ENCODE data around the gene THPO.

The THPO gene

DNA sequence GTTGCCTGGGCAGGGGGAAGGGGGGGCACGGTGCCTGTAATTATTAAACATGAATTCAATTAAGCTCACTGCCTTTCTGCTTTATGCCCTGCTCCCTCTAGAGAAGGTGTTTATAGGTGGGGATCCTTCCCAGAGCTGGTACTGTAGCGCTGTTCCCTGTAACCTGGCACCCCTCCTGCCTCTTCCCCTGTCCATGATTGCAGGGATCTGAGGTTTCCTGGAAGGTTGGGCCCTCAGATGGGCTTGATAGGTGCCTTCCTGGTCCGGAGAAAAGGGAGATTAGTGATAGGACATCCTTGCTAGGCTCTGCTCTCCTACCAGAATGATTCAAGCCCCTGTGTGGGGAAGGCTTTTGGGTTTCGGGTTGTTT, 42.7 kb downstream of the THPO start:
- FAIRE-seq = no peak
- no peak for TF ChIP-seq POLR2AphosphoS5 (IDR thresholded peaks at IDR 0.05; ENCODE audit: low read depth, low read length)
- TF ChIP-seq TAF1 (IDR thresholded peaks at IDR 0.05; ENCODE audit: borderline replicate concordance, low read depth, low read length) = no peak
- TF ChIP-seq POLR2A (IDR thresholded peaks at IDR 0.05; ENCODE audit: low read depth, low read length) = no peak; the same call in 1 of the 2 replicates
- no peak for DNase-seq (ENCODE audit: insufficient read length)

DNA sequence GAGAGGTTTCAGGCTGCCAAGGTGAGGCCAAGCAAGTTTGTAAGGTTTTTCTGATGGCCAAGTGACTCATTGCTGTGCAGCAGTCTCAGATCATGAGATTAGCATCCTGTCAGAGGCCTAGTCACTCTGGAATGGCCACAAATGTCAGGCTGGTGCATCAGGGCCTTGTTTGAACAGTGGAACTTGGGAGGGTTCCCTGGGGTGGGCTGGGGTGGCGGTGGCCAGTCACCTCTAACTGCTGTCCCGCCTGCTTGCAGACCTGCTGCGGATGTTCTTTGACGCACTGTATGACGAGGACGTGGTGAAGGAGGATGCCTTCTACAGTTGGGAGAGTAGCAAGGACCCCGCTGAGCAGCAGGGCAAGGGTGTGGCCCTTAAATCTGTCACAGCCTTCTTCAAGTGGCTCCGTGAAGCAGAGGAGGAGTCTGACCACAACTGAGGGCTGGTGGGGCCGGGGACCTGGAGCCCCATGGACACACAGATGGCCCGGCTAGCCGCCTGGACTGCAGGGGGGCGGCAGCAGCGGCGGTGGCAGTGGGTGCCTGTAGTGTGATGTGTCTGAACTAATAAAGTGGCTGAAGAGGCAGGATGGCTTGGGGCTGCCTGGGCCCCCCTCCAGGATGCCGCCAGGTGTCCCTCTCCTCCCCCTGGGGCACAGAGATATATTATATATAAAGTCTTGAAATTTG, 43.4 kb downstream of the THPO start:
- DNase-seq (ENCODE audit: insufficient read length) (no peak), FAIRE-seq (no peak)
- no peak for TF ChIP-seq TAF1 (IDR thresholded peaks at IDR 0.05; ENCODE audit: borderline replicate concordance, low read depth, low read length)
- TF ChIP-seq POLR2A (IDR thresholded peaks at IDR 0.05; ENCODE audit: low read depth, low read length) = no peak
- TF ChIP-seq POLR2AphosphoS5 (IDR thresholded peaks at IDR 0.05; ENCODE audit: low read depth, low read length) = peak; percentile 63; the same call in 1 of the 2 replicates

GRCh38 chr3:184333700-184334099, 44.3 kb downstream of the THPO start:
- TF ChIP-seq POLR2AphosphoS5 (IDR thresholded peaks at IDR 0.05; ENCODE audit: low read depth, low read length) (peak; percentile 52), TAF1 (IDR thresholded peaks at IDR 0.05; ENCODE audit: borderline replicate concordance, low read depth, low read length) (no peak), POLR2A (IDR thresholded peaks at IDR 0.05; ENCODE audit: low read depth, low read length) (peak; percentile 59; the same call in 1 of the 2 replicates)
- FAIRE-seq (no peak), DNase-seq (ENCODE audit: insufficient read length) (no peak)

DNA sequence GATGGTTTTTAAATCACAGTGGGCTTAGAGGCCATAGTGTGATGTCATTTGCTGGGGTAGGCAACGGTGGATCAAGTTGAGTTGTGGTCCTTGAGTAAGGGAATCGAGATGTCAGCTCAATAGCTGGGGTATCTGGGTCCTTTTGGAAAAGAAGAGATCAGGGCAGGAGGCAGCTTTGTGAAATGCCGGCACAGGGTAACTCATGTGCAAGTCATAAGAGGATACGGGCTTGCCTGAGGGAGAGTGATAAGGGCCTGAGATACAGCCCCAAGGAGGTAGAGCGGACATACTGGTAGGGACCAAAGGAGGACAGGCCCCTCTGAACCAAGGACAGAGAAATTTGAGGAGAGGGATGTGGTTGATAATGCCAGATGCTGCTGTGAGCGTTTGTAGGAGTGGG, 44.8 kb downstream of the THPO start:
- FAIRE-seq (no peak), DNase-seq (ENCODE audit: insufficient read length) (no peak)
- TF ChIP-seq POLR2A (IDR thresholded peaks at IDR 0.05; ENCODE audit: low read depth, low read length) = peak; percentile 18; the same call in 1 of the 2 replicates
- TF ChIP-seq POLR2AphosphoS5 (IDR thresholded peaks at IDR 0.05; ENCODE audit: low read depth, low read length) = no peak
- TF ChIP-seq TAF1 (IDR thresholded peaks at IDR 0.05; ENCODE audit: borderline replicate concordance, low read depth, low read length) = no peak

DNA sequence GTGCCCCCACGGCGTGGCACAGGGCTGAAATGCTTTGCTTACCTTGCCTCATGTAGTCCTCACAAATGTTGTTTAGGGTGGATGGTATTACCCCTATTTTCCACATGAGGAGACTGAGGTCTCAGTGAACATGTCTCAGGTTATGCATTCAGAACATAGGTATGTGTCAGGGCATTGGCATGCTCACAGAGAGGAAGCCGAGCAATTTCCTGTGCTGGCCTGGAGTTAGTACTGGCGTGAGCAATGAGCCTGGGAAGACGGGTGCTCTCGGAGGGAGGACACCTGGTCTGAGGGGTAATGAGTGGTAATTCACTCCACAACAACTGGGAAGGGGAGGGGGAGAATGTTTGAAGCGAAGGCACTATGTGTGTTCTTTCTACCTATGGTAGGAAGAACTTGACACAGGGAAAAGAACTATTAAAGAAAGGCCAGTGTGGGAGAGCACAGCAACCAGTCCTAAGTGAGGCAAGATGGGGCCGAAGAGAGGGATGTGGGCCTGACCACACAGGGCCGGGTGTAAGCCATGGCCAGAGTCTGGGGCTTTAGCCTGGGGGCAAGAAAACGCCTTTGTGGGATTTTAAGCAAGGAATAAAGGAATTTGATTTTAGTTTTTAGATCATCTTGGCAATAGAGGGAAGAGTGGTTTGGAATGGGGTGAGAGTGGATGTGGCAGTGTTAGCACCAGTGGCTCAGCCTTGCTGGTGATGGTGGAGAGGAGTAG, 45.5 kb downstream of the THPO start:
- TF ChIP-seq POLR2AphosphoS5 (IDR thresholded peaks at IDR 0.05; ENCODE audit: low read depth, low read length) (peak; percentile 69; the same call in 1 of the 2 replicates), TAF1 (IDR thresholded peaks at IDR 0.05; ENCODE audit: borderline replicate concordance, low read depth, low read length) (no peak), POLR2A (IDR thresholded peaks at IDR 0.05; ENCODE audit: low read depth, low read length) (0 out of 2 replicates have a peak, but pooled peaks have one; percentile 29)
- FAIRE-seq (no peak), DNase-seq (ENCODE audit: insufficient read length) (no peak)

DNA sequence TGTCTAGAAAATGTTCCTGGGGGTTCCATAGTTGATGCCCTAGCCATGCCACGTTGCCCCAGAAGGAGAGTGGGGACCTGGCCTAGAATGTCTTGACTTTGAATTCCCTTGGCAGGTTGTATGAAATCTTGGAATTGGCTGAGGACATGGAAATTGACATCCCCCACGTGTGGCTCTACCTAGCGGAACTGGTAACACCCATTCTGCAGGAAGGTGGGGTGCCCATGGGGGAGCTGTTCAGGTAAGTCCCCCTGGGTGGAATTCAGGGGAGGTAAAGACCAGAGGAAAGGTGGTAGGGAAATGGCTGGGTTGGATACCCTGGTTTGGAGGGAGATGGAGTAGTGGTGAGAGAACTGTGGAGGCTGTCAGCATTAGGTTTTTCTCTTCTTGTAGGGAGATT, 49.5 kb downstream of the THPO start:
- TF ChIP-seq POLR2A (IDR thresholded peaks at IDR 0.05; ENCODE audit: low read depth, low read length) (no peak), TAF1 (IDR thresholded peaks at IDR 0.05; ENCODE audit: borderline replicate concordance, low read depth, low read length) (no peak), POLR2AphosphoS5 (IDR thresholded peaks at IDR 0.05; ENCODE audit: low read depth, low read length) (no peak)
- FAIRE-seq = no peak
- DNase-seq (ENCODE audit: insufficient read length) = no peak

GRCh38 chr3:184327171-184327570, 50.8 kb downstream of the THPO start:
- TF ChIP-seq TAF1 (IDR thresholded peaks at IDR 0.05; ENCODE audit: borderline replicate concordance, low read depth, low read length) (no peak), POLR2A (IDR thresholded peaks at IDR 0.05; ENCODE audit: low read depth, low read length) (no peak), POLR2AphosphoS5 (IDR thresholded peaks at IDR 0.05; ENCODE audit: low read depth, low read length) (no peak; the same call in 1 of the 2 replicates)
- DNase-seq (ENCODE audit: insufficient read length) = no peak
- no peak for FAIRE-seq

DNA sequence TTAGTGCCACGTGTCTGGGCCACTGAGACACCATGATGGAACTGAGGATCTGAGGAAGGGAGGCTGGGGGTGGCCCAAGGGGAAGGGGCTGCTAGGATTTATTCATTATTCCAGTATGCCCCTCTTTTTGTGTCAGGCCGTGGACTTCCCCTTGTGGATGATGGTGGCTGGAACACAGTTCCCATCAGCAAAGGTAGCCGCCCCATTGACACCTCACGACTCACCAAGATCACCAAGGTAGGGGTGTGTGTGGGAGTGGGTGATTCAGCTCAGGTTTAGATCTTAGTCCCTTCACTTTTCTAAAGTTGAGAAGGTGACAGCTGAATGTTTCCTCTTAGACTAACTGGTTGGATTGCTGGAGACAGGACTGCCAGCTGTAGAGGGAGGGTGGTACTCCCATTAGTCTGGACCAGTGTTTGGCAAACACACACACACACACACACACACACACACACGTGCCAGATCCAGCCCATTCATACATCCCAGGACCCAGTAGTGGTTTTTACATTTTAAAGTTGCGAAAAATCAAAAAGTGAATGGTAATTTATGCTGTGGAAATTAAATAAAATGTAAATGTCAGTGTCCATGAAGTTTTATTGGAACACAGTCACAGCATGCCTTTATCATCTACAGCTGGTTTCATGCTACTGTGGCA, 52.2 kb downstream of the THPO start:
- DNase-seq (ENCODE audit: insufficient read length) = no peak
- no peak for FAIRE-seq
- no peak; the same call in 1 of the 2 replicates for TF ChIP-seq POLR2AphosphoS5 (IDR thresholded peaks at IDR 0.05; ENCODE audit: low read depth, low read length)
- no peak for TF ChIP-seq TAF1 (IDR thresholded peaks at IDR 0.05; ENCODE audit: borderline replicate concordance, low read depth, low read length)
- TF ChIP-seq POLR2A (IDR thresholded peaks at IDR 0.05; ENCODE audit: low read depth, low read length) = no peak

DNA sequence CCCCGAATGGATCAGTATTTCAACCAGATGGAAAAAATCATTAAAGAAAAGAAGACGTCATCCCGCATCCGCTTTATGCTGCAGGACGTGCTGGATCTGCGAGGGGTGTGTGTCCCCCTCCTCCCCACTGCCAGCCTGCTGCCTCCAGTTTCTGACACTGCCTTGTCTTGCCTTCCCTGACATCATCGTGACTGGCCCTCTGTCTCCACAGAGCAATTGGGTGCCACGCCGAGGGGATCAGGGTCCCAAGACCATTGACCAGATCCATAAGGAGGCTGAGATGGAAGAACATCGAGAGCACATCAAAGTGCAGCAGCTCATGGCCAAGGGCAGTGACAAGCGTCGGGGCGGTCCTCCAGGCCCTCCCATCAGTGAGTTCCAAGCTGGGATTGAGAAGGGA, 52.7 kb downstream of the THPO start:
- DNase-seq (ENCODE audit: insufficient read length) (no peak), FAIRE-seq (no peak)
- TF ChIP-seq POLR2A (IDR thresholded peaks at IDR 0.05; ENCODE audit: low read depth, low read length) (no peak), TAF1 (IDR thresholded peaks at IDR 0.05; ENCODE audit: borderline replicate concordance, low read depth, low read length) (no peak), POLR2AphosphoS5 (IDR thresholded peaks at IDR 0.05; ENCODE audit: low read depth, low read length) (no peak)

DNA sequence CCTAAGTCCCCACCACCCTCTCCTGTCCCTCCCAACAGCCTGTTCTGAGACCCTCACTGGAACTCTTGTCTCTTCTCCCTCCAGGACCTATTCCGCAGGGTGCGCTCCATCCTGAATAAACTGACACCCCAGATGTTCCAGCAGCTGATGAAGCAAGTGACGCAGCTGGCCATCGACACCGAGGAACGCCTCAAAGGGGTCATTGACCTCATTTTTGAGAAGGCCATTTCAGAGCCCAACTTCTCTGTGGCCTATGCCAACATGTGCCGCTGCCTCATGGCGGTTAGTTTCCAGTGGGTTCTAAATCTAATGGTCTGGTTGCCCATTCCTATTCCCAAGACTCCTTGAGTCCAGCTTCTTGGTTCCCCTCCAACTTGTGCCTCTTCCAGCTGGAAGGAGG, 54.3 kb downstream of the THPO start:
- FAIRE-seq (no peak), DNase-seq (ENCODE audit: insufficient read length) (no peak)
- TF ChIP-seq POLR2A (IDR thresholded peaks at IDR 0.05; ENCODE audit: low read depth, low read length) (no peak), TAF1 (IDR thresholded peaks at IDR 0.05; ENCODE audit: borderline replicate concordance, low read depth, low read length) (no peak), POLR2AphosphoS5 (IDR thresholded peaks at IDR 0.05; ENCODE audit: low read depth, low read length) (no peak)

GRCh38 chr3:184322731-184323487, 55.1 kb downstream of the THPO start:
- FAIRE-seq (no peak), DNase-seq (ENCODE audit: insufficient read length) (no peak)

More at GRCh38 chr3:184322731-184323487, 55.1 kb downstream of the THPO start:
- TF ChIP-seq POLR2A (IDR thresholded peaks at IDR 0.05; ENCODE audit: low read depth, low read length) (no peak), POLR2AphosphoS5 (IDR thresholded peaks at IDR 0.05; ENCODE audit: low read depth, low read length) (peak; percentile 1; the same call in 1 of the 2 replicates), TAF1 (IDR thresholded peaks at IDR 0.05; ENCODE audit: borderline replicate concordance, low read depth, low read length) (no peak)
